Calu3 (cell line): ENCODE data around the gene CDKN2C. TPM values are rescaled to one million over a fixed set of nuclear protein-coding genes. Genes with fewer than 3 reads are reported as not detected.

ENCODE experiments used
- BruUV-seq: library from RNA; stranded (reverse); fragments of 400-500 nt; replicated peaks from 2 replicates; lab custom pipeline; 2021; lab: Mats Ljungman, UMichigan
- CTCF ChIA-PET: fragments of 300-600 bp; sonication (Branson Sonifier 250); formaldehyde crosslinking; loops from one replicate; lab custom pipeline; 2022; ENCODE audit warnings: antibody characterized with exemption; lab: Charles Lee
- DNase-seq: peaks from one replicate; pipeline ENCODE4 v3.0.0; 2022
- H3K27ac Mint-ChIP-seq: one replicate; pipeline ENCODE4 v1.8.0; 2022; ENCODE audit warnings: mixed read lengths; ENCODE audit not compliant: unreplicated experiment
- H3K27me3 Mint-ChIP-seq: one replicate; pipeline ENCODE4 v1.8.0; 2022; ENCODE audit warnings: mixed read lengths; ENCODE audit not compliant: unreplicated experiment
- H3K36me3 Mint-ChIP-seq: one replicate; pipeline ENCODE4 v1.8.0; 2022; ENCODE audit warnings: mild to moderate bottlenecking, moderate library complexity, mixed read lengths; ENCODE audit not compliant: insufficient read depth, unreplicated experiment
- H3K4me1 Mint-ChIP-seq: one replicate; pipeline ENCODE4 v1.8.0; 2022; ENCODE audit warnings: mild to moderate bottlenecking, low read depth, mixed read lengths; ENCODE audit not compliant: unreplicated experiment
- H3K4me3 Mint-ChIP-seq: one replicate; pipeline ENCODE4 v1.8.0; 2022; ENCODE audit warnings: mild to moderate bottlenecking, low read depth, moderate library complexity, mixed read lengths; ENCODE audit not compliant: unreplicated experiment
- H3K9me3 Mint-ChIP-seq: one replicate; pipeline ENCODE4 v1.8.0; 2022; ENCODE audit warnings: low read depth, mixed read lengths; ENCODE audit not compliant: unreplicated experiment
- intact Hi-C: fragments of 100-400 bp; cut with micrococcal nuclease; formaldehyde crosslinking; loops from one replicate; pipeline ENCODE4 v1.10.0; 2022; ENCODE audit not compliant: unreplicated experiment
- total RNA-seq: library from RNA; stranded (reverse); gene quantifications from 2 replicates; pipeline ENCODE4 v1.2.3, GENCODE V29; 2022
- TF ChIP-seq, protein P1 (sequence below): fragments of 200-600 bp; IDR thresholded peaks from one replicate; pipeline ENCODE4 v1.8.0; 2022; ENCODE audit warnings: antibody characterized with exemption; ENCODE audit not compliant: unreplicated experiment

The CDKN2C gene
- total RNA-seq, 1 experiment from 2014 or later: 40.2 TPM

DNA sequence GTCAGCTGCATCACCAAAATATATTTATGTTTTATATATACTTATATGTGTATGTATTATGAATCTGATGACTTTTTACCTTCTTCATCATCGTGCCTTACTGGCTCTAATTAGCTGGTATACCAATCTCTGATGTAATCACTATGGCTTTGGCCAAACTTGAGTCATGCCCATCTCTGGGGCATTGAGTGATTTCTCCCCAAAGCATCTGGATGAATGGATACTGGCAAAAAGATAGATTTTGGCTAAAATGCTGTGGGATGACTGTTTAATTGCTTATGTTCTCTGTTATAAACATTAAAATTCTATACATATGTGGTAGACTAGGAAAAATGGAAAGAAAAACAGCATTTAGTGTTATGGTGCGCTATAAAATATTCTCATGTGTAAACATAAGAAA is 19.6 kb downstream of the CDKN2C start:
- peaks cover 11% of the 10 kb centered on the region for H3K4me1 Mint-ChIP-seq
- H3K27me3 Mint-ChIP-seq: no peaks in the 10 kb centered on the region
- TF ChIP-seq, protein P1, sequence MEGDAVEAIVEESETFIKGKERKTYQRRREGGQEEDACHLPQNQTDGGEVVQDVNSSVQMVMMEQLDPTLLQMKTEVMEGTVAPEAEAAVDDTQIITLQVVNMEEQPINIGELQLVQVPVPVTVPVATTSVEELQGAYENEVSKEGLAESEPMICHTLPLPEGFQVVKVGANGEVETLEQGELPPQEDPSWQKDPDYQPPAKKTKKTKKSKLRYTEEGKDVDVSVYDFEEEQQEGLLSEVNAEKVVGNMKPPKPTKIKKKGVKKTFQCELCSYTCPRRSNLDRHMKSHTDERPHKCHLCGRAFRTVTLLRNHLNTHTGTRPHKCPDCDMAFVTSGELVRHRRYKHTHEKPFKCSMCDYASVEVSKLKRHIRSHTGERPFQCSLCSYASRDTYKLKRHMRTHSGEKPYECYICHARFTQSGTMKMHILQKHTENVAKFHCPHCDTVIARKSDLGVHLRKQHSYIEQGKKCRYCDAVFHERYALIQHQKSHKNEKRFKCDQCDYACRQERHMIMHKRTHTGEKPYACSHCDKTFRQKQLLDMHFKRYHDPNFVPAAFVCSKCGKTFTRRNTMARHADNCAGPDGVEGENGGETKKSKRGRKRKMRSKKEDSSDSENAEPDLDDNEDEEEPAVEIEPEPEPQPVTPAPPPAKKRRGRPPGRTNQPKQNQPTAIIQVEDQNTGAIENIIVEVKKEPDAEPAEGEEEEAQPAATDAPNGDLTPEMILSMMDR: no peak
- H3K27ac Mint-ChIP-seq: no peak overlapping the region
- intact Hi-C loops: no loop called here
- H3K9me3 Mint-ChIP-seq: no peaks in the 10 kb centered on the region
- DNase-seq: no peak
- no peaks in the 10 kb centered on the region for H3K36me3 Mint-ChIP-seq
- CTCF ChIA-PET: no interaction called here
- BruUV-seq: no TSS peak
- H3K4me3 Mint-ChIP-seq: no peak overlapping the region

DNA sequence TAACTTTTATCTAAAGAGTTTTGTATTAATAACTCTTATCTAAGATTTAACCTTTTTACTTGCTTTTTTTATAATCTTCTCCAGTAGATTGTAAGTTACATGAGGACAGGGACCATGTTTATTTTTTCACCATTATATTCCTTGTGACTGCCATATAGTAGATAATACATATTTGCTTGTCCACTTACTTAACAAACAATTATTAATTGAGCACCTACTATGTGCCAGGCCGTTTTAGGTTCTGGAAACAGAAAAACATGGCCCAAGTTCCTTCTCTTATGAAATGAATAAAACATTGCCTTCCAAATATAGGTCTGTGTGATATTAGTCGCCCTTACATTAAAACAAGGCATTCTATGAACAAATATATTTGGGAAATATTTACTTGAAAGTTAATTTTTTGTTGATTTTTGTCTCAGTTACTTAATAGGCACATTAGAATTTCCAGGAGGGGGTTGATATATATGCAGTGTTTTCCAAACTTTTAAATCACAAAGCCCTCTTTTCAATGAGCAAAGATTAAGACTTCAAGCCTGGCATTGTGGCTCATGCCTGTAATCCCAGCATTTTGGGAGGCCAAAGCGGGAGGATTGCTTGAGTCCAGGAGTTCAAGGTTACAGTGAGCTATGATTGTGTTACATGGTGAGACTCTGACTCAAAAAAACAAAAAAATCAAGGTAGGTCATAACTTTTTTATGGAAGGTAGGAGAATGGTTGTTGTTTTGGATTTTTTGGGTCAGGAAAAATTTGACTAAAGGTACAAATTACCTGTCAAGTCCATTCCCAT is 22.7 kb downstream of the CDKN2C start:
- no TSS peak for BruUV-seq
- CTCF ChIA-PET: no interaction called here
- no peaks in the 10 kb centered on the region for H3K9me3 Mint-ChIP-seq
- no peak for DNase-seq
- no peaks in the 10 kb centered on the region for H3K27me3 Mint-ChIP-seq
- H3K4me3 Mint-ChIP-seq: no peak overlapping the region
- no peak overlapping the region for H3K27ac Mint-ChIP-seq
- H3K4me1 Mint-ChIP-seq: no peaks in the 10 kb centered on the region
- intact Hi-C loops: no loop called here
- no peaks in the 10 kb centered on the region for H3K36me3 Mint-ChIP-seq
- TF ChIP-seq, protein P1: no peak

DNA sequence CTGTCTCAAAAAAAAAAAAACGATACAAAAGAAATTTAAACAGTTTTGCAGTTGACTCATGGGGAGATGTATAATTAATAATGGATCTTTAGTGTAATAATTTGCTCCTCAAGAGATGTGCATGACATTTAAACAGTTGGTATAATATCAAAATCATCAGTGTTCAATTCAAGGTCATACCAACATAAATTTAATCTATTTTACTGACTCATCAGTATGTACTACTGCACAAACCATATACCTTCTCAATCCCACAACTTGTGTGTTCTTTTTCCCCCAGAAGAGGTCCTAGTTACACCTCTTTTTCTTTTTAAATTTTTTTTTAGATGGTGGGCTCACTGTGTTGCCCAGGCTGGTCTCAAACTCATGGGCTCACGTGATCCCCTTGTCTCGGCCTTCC is 23.6 kb downstream of the CDKN2C start:
- no peak for DNase-seq
- Mint-ChIP-seq H3K4me1 (no peaks in the 10 kb centered on the region), H3K27ac (no peak overlapping the region), H3K36me3 (no peaks in the 10 kb centered on the region), H3K4me3 (no peak overlapping the region), H3K9me3 (no peaks in the 10 kb centered on the region), H3K27me3 (no peaks in the 10 kb centered on the region)
- TF ChIP-seq, protein P1: no peak
- intact Hi-C loops: no loop called here
- no TSS peak for BruUV-seq
- CTCF ChIA-PET: no interaction called here

DNA sequence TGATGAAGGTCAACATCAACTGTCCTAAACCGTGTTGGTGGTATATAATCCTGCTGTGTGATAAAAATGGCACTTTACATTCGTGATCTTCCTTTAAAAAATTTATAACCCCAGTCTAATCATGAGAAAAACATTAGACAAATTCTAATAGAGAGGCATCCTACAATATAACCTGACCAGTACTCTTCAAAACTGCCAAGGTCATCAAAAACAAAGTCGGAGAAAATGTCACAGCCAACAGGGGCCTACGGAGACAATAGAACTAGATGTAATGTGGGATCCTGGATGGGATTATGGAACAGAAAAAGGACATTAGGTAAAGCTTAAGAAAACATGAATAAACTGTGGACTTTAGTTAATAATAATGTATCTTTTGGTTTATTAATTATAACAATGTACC is 25.0 kb downstream of the CDKN2C start:
- Mint-ChIP-seq H3K4me1 (no peaks in the 10 kb centered on the region), H3K9me3 (no peaks in the 10 kb centered on the region), H3K27ac (no peak overlapping the region), H3K27me3 (no peaks in the 10 kb centered on the region), H3K36me3 (no peaks in the 10 kb centered on the region), H3K4me3 (no peak overlapping the region)
- intact Hi-C loops: loop anchor here (5.0 kb wide), 1 partner anchor 47 kb away; no protein-coding TSS in a partner anchor
- TF ChIP-seq, protein P1: no peak
- CTCF ChIA-PET: no interaction called here
- BruUV-seq: no TSS peak
- DNase-seq: no peak
